Prostate gland (tissue), 2 donors: Measurements from ENCODE around the gene PHAF1. TPM values are rescaled to one million over a fixed set of nuclear protein-coding genes. Genes with fewer than 3 reads are reported as not detected.

Source experiments
- DNase-seq: peaks from one replicate; pipeline ENCODE4 v3.0.0-alpha.2; 2019; ENCODE audit warnings: low spot score
- H3K27ac ChIP-seq, 2 donors: fragments of 200-600 bp; sonication (generic); 2 replicates each; pipeline ENCODE4 v1.5.1; 2017 to 2019
- H3K27me3 ChIP-seq: fragments of 200-600 bp; sonication (generic); replicated peaks from 2 replicates; pipeline ENCODE4 v1.5.1; 2019; ENCODE audit not compliant: insufficient read depth
- H3K36me3 ChIP-seq, 2 donors: fragments of 200-600 bp; sonication (generic); 1 replicate in 1 of 2; 2 replicates in 1 of 2; pipeline versions ENCODE4 v1.5.1 to v1.8.1; 2017 to 2019
- H3K4me1 ChIP-seq: fragments of 200-600 bp; sonication (generic); replicated peaks from 2 replicates; pipeline ENCODE4 v1.5.1; 2019
- H3K4me3 ChIP-seq, 2 donors: fragments of 200-600 bp; sonication (generic); 2 replicates each; pipeline ENCODE4 v1.5.1; 2017 to 2019
- H3K9me3 ChIP-seq: fragments of 200-600 bp; sonication (generic); 2 replicates; pipeline ENCODE4 v1.5.1; 2017
- CTCF ChIP-seq, 4 experiments: fragments of 200-600 bp in 2 of 4; fragments of 450-650 bp in 2 of 4; sonication (generic) in 2 of 4; IDR thresholded peaks; 1 replicate in 3 of 4; 2 replicates in 1 of 4; pipeline ENCODE4 v1.5.1; 2016 to 2019; ENCODE audit warnings: antibody characterized with exemption in 4 of 4, mild to moderate bottlenecking in 2 of 4, moderate library complexity in 2 of 4
- POLR2A ChIP-seq: fragments of 450-650 bp; IDR thresholded peaks from one replicate; pipeline ENCODE4 v1.6.1; 2016; ENCODE audit warnings: antibody characterized with exemption, mild to moderate bottlenecking
- POLR2AphosphoS5 ChIP-seq: sonication (generic); formaldehyde crosslinking; IDR thresholded peaks from one replicate; pipeline ENCODE4 v1.6.1; 2017; ENCODE audit warnings: antibody characterized with exemption
- WGBS: methylation state at CpG from one replicate; pipeline ENCODE4 v1.1.5; 2018; 5-methylcytosine and 5-hydroxymethylcytosine counted together
- intact Hi-C: fragments of 100-400 bp; cut with DNase I; formaldehyde crosslinking; loops from one replicate; pipeline ENCODE4 v1.14.2; 2022
- total RNA-seq, 2 donors: library from RNA; depleted of rRNA; stranded (reverse); fragments of >200 nt; gene quantifications; one replicate each; pipeline ENCODE4 v1.1.0, GENCODE V29; 2016

PHAF1 gene
- total RNA-seq, 2 donors from 2014 or later: 30.1 to 31.9 TPM

GRCh38 chr16:67184453-67184994 is 74.8 kb downstream of the PHAF1 start:
- Histone ChIP-seq H3K36me3 (no peaks in the 10 kb centered on the region), H3K4me1 (peaks cover 14% of the 10 kb centered on the region), H3K4me3 (peak overlapping the region; percentile 70 to 82), H3K9me3 (no peaks in the 10 kb centered on the region), H3K27ac (peak overlapping the region; percentile 98), H3K27me3 (no peaks in the 10 kb centered on the region)
- no peak for DNase-seq
- no peak for TF ChIP-seq CTCF (IDR thresholded peaks at IDR 0.05)
- no peak for TF ChIP-seq POLR2AphosphoS5
- no peak for TF ChIP-seq POLR2A
- WGBS: 3% methylated on average over 46 of the region's 59 CpGs
- intact Hi-C loops: loop anchor here (2.0 kb wide), 1 partner anchor 208 kb away; no protein-coding TSS in a partner anchor

GRCh38 chr16:67184995-67185650 is 75.4 kb downstream of the PHAF1 start:
- no peaks in the 10 kb centered on the region for H3K9me3 ChIP-seq
- no peak overlapping the region for H3K27ac ChIP-seq
- TF ChIP-seq POLR2AphosphoS5: peak; percentile 82
- TF ChIP-seq POLR2A: no peak
- peak; percentile 35 to 91 (median 88) for TF ChIP-seq CTCF (IDR thresholded peaks at IDR 0.05)
- H3K36me3 ChIP-seq: no peaks in the 10 kb centered on the region
- intact Hi-C loops: loop anchor here (2.0 kb wide), 1 partner anchor 208 kb away; no protein-coding TSS in a partner anchor
- H3K27me3 ChIP-seq: no peaks in the 10 kb centered on the region
- peak overlapping the region; percentile 70 to 82 for H3K4me3 ChIP-seq
- H3K4me1 ChIP-seq: peaks cover 14% of the 10 kb centered on the region
- 15% methylated on average over 24 of the region's 43 CpGs for WGBS
- DNase-seq: peak; percentile 82

GRCh38 chr16:67185651-67186134 is 76.0 kb downstream of the PHAF1 start:
- Histone ChIP-seq H3K9me3 (no peaks in the 10 kb centered on the region), H3K27ac (no peak overlapping the region), H3K36me3 (no peaks in the 10 kb centered on the region), H3K4me3 (no peak overlapping the region), H3K27me3 (no peaks in the 10 kb centered on the region), H3K4me1 (peaks cover 14% of the 10 kb centered on the region)
- WGBS: 11% methylated on average over 12 of the region's 12 CpGs
- no peak for DNase-seq
- no peak for TF ChIP-seq POLR2A
- TF ChIP-seq POLR2AphosphoS5: no peak
- TF ChIP-seq CTCF (IDR thresholded peaks at IDR 0.05): no peak
- intact Hi-C loops: loop anchor here (2.0 kb wide), 1 partner anchor 209 kb away; no protein-coding TSS in a partner anchor

- Histone ChIP-seq H3K9me3 (no peaks in the 10 kb centered on the region), H3K27ac (no peak overlapping the region), H3K4me3 (no peak overlapping the region), H3K27me3 (no peaks in the 10 kb centered on the region), H3K4me1 (peaks cover 16% of the 10 kb centered on the region), H3K36me3 (no peaks in the 10 kb centered on the region)
- WGBS: 54% methylated on average over 4 of the region's 5 CpGs
- TF ChIP-seq CTCF (IDR thresholded peaks at IDR 0.05) (no peak), POLR2A (no peak), POLR2AphosphoS5 (no peak)
- intact Hi-C loops: no loop called here
- no peak for DNase-seq
These were observed 76.8 kb downstream of the PHAF1 start for GRCh38 chr16:67186550-67186950.
